Prostate gland (tissue), 2 donors: Measurements from ENCODE around the gene CAV1. TPM values are rescaled to one million over a fixed set of nuclear protein-coding genes. Genes with fewer than 3 reads are reported as not detected.
A peak's percentile ranks its signal among the peaks of the same experiment; 100 is the strongest.

ENCODE experiments used
- DNase-seq: peaks from one replicate; pipeline ENCODE4 v3.0.0-alpha.2; 2019; ENCODE audit warnings: low spot score
- H3K27ac ChIP-seq, 2 donors: fragments of 200-600 bp; sonication (generic); 2 replicates each; pipeline ENCODE4 v1.5.1; 2017 to 2019
- H3K27me3 ChIP-seq: fragments of 200-600 bp; sonication (generic); replicated peaks from 2 replicates; pipeline ENCODE4 v1.5.1; 2019; ENCODE audit not compliant: insufficient read depth
- H3K36me3 ChIP-seq, 2 donors: fragments of 200-600 bp; sonication (generic); 1 replicate in 1 of 2; 2 replicates in 1 of 2; pipeline versions ENCODE4 v1.5.1 to v1.8.1; 2017 to 2019
- H3K4me1 ChIP-seq: fragments of 200-600 bp; sonication (generic); replicated peaks from 2 replicates; pipeline ENCODE4 v1.5.1; 2019
- H3K4me3 ChIP-seq, 2 donors: fragments of 200-600 bp; sonication (generic); 2 replicates each; pipeline ENCODE4 v1.5.1; 2017 to 2019
- H3K9me3 ChIP-seq: fragments of 200-600 bp; sonication (generic); 2 replicates; pipeline ENCODE4 v1.5.1; 2017
- CTCF ChIP-seq, 4 experiments: fragments of 200-600 bp in 2 of 4; fragments of 450-650 bp in 2 of 4; sonication (generic) in 2 of 4; IDR thresholded peaks; 1 replicate in 3 of 4; 2 replicates in 1 of 4; pipeline ENCODE4 v1.5.1; 2016 to 2019; ENCODE audit warnings: antibody characterized with exemption in 4 of 4, mild to moderate bottlenecking in 2 of 4, moderate library complexity in 2 of 4
- POLR2A ChIP-seq: fragments of 450-650 bp; IDR thresholded peaks from one replicate; pipeline ENCODE4 v1.6.1; 2016; ENCODE audit warnings: antibody characterized with exemption, mild to moderate bottlenecking
- POLR2AphosphoS5 ChIP-seq: sonication (generic); formaldehyde crosslinking; IDR thresholded peaks from one replicate; pipeline ENCODE4 v1.6.1; 2017; ENCODE audit warnings: antibody characterized with exemption
- WGBS: methylation state at CpG from one replicate; pipeline ENCODE4 v1.1.5; 2018; 5-methylcytosine and 5-hydroxymethylcytosine counted together
- intact Hi-C: fragments of 100-400 bp; cut with DNase I; formaldehyde crosslinking; loops from one replicate; pipeline ENCODE4 v1.14.2; 2022
- total RNA-seq, 2 donors: library from RNA; depleted of rRNA; stranded (reverse); fragments of >200 nt; gene quantifications; one replicate each; pipeline ENCODE4 v1.1.0, GENCODE V29; 2016

Gene CAV1
- total RNA-seq, 2 donors from 2014 or later, result 54.0 to 114 TPM

- intact Hi-C loops, result loop anchor here (5.0 kb wide), 1 partner anchor 238 kb away; no protein-coding TSS in a partner anchor
- no peak for DNase-seq
Measured at GRCh38 chr7:116509982-116510579, 14.8 kb upstream of the CAV1 start.

GRCh38 chr7:116510795-116511194 lies 14.0 kb upstream of the CAV1 start:
- Histone ChIP-seq H3K4me3 (no peak overlapping the region), H3K27me3 (no peaks in the 10 kb centered on the region), H3K4me1 (no peaks in the 10 kb centered on the region), H3K36me3 (no peaks in the 10 kb centered on the region), H3K27ac (peak overlapping the region in 1 of 2 donors; percentile 48), H3K9me3 (no peaks in the 10 kb centered on the region)
- DNase-seq, result no peak
- TF ChIP-seq POLR2AphosphoS5 (no peak), POLR2A (no peak), CTCF (IDR thresholded peaks at IDR 0.05) (no peak)
- intact Hi-C loops, result loop anchor here (5.0 kb wide), 1 partner anchor 238 kb away; no protein-coding TSS in a partner anchor

More at GRCh38 chr7:116509982-116510579, 14.8 kb upstream of the CAV1 start:
- H3K4me1 ChIP-seq, result no peaks in the 10 kb centered on the region
- 80% methylated on average over 7 of the region's 7 CpGs for WGBS
- H3K9me3 ChIP-seq, result no peaks in the 10 kb centered on the region
- no peaks in the 10 kb centered on the region for H3K36me3 ChIP-seq
- no peak overlapping the region for H3K4me3 ChIP-seq
- no peak overlapping the region for H3K27ac ChIP-seq
- no peaks in the 10 kb centered on the region for H3K27me3 ChIP-seq
- TF ChIP-seq POLR2A, result no peak
- no peak for TF ChIP-seq CTCF (IDR thresholded peaks at IDR 0.05)
- no peak for TF ChIP-seq POLR2AphosphoS5

- no peaks in the 10 kb centered on the region for H3K36me3 ChIP-seq
- intact Hi-C loops, result loop anchor here (5.0 kb wide), 1 partner anchor 240 kb away; no protein-coding TSS in a partner anchor
- no peak for DNase-seq
- WGBS, result 67% methylated on average over 12 of the region's 12 CpGs
- no peak overlapping the region for H3K4me3 ChIP-seq
- TF ChIP-seq CTCF (IDR thresholded peaks at IDR 0.05) (no peak), POLR2AphosphoS5 (peak; percentile 24)
- H3K27ac ChIP-seq, result peak overlapping the region; percentile 48 to 51
- no peaks in the 10 kb centered on the region for H3K4me1 ChIP-seq
- H3K27me3 ChIP-seq, result no peaks in the 10 kb centered on the region
- H3K9me3 ChIP-seq, result no peaks in the 10 kb centered on the region
Measured at GRCh38 chr7:116511552-116512519, 13.0 kb upstream of the CAV1 start.

GRCh38 chr7:116512520-116513188 lies 12.2 kb upstream of the CAV1 start:
- WGBS, result 78% methylated on average over 4 of the region's 4 CpGs
- DNase-seq, result no peak
- TF ChIP-seq POLR2A, result no peak
- no peak for TF ChIP-seq POLR2AphosphoS5
- no peak for TF ChIP-seq CTCF (IDR thresholded peaks at IDR 0.05)
- no peaks in the 10 kb centered on the region for H3K27me3 ChIP-seq
- intact Hi-C loops, result loop anchor here (5.0 kb wide), 1 partner anchor 240 kb away; no protein-coding TSS in a partner anchor
- no peaks in the 10 kb centered on the region for H3K9me3 ChIP-seq
- H3K27ac ChIP-seq, result peak overlapping the region; percentile 48 to 51
- H3K4me1 ChIP-seq, result no peaks in the 10 kb centered on the region
- no peaks in the 10 kb centered on the region for H3K36me3 ChIP-seq
- H3K4me3 ChIP-seq, result no peak overlapping the region
